Right lobe of liver (tissue), 6 donors: ENCODE data around the gene COL27A1. TPM values are rescaled to one million over a fixed set of nuclear protein-coding genes. Genes with fewer than 3 reads are reported as not detected.

ENCODE experiments used
- ATAC-seq, 4 donors: fragments of 200-7000 bp; cut with Tn5 transposase; one replicate each; pipeline ENCODE4 v1.9.1; 2020; ENCODE audit warnings: mild to moderate bottlenecking in 4 of 4, moderate library complexity in 4 of 4
- DNase-seq, 3 donors: peaks; one replicate each; pipeline ENCODE4 v3.0.0-alpha.2; 2020
- H3K27ac ChIP-seq, 3 donors: fragments of 200-600 bp; one replicate each; pipeline ENCODE4 v1.8.0; 2022
- H3K27me3 ChIP-seq, 2 donors: fragments of 200-600 bp; one replicate each; pipeline ENCODE4 v1.8.0; 2022
- H3K36me3 ChIP-seq, 4 donors: fragments of 200-600 bp; sonication (generic) in 1 of 4; one replicate each; pipeline versions ENCODE4 v1.5.1 to v1.8.0; 2017 to 2022; ENCODE audit warnings: control low read depth in 1 of 4
- H3K4me1 ChIP-seq, 4 donors: fragments of 200-600 bp; sonication (generic) in 1 of 4; one replicate each; pipeline versions ENCODE4 v1.5.1 to v1.8.0; 2017 to 2022; ENCODE audit warnings: control low read depth in 1 of 4
- H3K4me3 ChIP-seq, 3 donors: fragments of 200-600 bp; one replicate each; pipeline ENCODE4 v1.8.0; 2022
- H3K9me3 ChIP-seq, 4 donors: fragments of 200-600 bp; sonication (generic) in 1 of 4; one replicate each; pipeline versions ENCODE4 v1.5.1 to v1.8.0; 2017 to 2022; ENCODE audit warnings: control low read depth in 1 of 4
- POLR2A ChIP-seq: fragments of 450-650 bp; IDR thresholded peaks from one replicate; pipeline ENCODE4 v1.6.1; 2017; ENCODE audit warnings: antibody characterized with exemption, mild to moderate bottlenecking
- whole genome bisulfite sequencing: methylation state at CpG from one replicate; pipeline ENCODE4 v1.1.6; 2018; ENCODE audit warnings: low coverage, low lambda C conversion rate; ENCODE audit not compliant: insufficient coverage; ENCODE audit errors: missing lambda C conversion rate; 5-methylcytosine and 5-hydroxymethylcytosine counted together
- intact Hi-C, 2 donors: fragments of 100-400 bp; cut with DNase I; formaldehyde crosslinking; loops; one replicate each; pipeline versions ENCODE4 v1.11.2 to v1.14.1; 2022
- total RNA-seq, 6 experiments: library from RNA; depleted of rRNA in 2 of 6; stranded (reverse); fragments of >200 nt in 2 of 6; fragmentation: NEBNext Ultra II Directional in 3 of 6; extraction: Animal tissue kit (Norgen Biotek cat#: 25700) in 3 of 6; gene quantifications; one replicate each; pipeline versions ENCODE4 v1.1.0 to v1.2.4, GENCODE V29; 2016 to 2023
- TF ChIP-seq, protein P1 (sequence below), 4 donors: fragments of 200-600 bp in 3 of 4; fragments of 450-650 bp in 1 of 4; IDR thresholded peaks; one replicate each; pipeline versions ENCODE4 v1.5.1 to v1.8.0; 2016 to 2022; ENCODE audit warnings: antibody characterized with exemption in 4 of 4, mild to moderate bottlenecking in 2 of 4
- donor health status: DM: no; HTN: yes; CAD: no.
- donor health status: DM: no; HTN: no; CAD: no.
- donor health status: DM: no; HTN: no; CAD: no.
- donor health status: DM: no; HTN: yes; CAD: no.
- donor health status: DM: no; HTN: yes; CAD: no.

COL27A1 gene
- total RNA-seq, 6 experiments from 2014 or later = 11.8 to 51.9 (median 29.3) TPM

DNA sequence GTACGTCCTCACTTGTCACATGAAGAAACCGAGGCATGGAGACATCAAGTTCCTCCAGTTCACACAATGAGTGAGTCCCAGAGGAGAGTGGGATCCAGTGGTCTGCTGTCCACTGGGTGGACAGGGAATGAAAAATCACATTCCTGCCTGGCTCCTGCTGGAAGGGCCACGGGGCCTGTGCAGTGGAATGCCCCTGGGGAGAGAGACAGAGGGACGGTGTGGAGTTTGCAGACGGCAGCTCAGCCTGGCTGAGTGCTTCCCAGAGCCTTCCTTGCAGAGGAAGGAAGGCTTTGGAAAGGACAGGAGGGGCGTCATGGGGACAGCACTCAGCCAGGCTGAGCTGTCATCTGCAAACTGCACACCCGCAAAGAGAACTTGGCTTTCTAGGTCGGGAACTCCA is 74.7 kb downstream of the COL27A1 start:
- ATAC-seq = no peak
- Histone ChIP-seq H3K27me3 (no peaks in the 10 kb centered on the region), H3K9me3 (no peaks in the 10 kb centered on the region), H3K36me3 (no peaks in the 10 kb centered on the region), H3K27ac (no peak overlapping the region), H3K4me3 (no peak overlapping the region), H3K4me1 (no peaks in the 10 kb centered on the region)
- DNase-seq = no peak
- intact Hi-C loops = no loop called here
- TF ChIP-seq POLR2A = no peak
- TF ChIP-seq, protein P1, sequence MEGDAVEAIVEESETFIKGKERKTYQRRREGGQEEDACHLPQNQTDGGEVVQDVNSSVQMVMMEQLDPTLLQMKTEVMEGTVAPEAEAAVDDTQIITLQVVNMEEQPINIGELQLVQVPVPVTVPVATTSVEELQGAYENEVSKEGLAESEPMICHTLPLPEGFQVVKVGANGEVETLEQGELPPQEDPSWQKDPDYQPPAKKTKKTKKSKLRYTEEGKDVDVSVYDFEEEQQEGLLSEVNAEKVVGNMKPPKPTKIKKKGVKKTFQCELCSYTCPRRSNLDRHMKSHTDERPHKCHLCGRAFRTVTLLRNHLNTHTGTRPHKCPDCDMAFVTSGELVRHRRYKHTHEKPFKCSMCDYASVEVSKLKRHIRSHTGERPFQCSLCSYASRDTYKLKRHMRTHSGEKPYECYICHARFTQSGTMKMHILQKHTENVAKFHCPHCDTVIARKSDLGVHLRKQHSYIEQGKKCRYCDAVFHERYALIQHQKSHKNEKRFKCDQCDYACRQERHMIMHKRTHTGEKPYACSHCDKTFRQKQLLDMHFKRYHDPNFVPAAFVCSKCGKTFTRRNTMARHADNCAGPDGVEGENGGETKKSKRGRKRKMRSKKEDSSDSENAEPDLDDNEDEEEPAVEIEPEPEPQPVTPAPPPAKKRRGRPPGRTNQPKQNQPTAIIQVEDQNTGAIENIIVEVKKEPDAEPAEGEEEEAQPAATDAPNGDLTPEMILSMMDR (IDR thresholded peaks at IDR 0.05) = no peak
- WGBS = 78% methylated on average over 5 of the region's 8 CpGs

DNA sequence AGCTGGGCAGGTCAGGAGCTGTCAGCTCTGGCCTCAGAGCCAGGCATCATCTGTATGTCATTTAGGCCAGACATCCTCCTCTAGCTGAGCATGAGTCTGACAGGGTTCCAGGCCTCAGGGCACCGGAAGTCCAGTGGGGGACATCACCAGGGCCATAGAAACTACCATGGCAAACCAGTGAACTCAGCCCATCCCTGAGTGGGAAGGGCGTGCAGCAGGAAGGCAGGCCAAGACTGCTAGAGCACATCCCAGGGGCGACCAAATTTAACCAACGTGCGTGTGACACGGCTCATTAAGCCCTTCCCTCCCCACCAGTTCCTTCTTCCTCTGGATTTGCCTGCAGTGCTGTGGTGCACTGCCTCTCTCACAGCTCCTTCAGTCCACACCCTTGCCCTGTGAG is 75.9 kb downstream of the COL27A1 start:
- no peak for ATAC-seq
- Histone ChIP-seq H3K36me3 (no peaks in the 10 kb centered on the region), H3K9me3 (no peaks in the 10 kb centered on the region), H3K4me1 (no peaks in the 10 kb centered on the region), H3K27me3 (no peaks in the 10 kb centered on the region), H3K4me3 (no peak overlapping the region), H3K27ac (no peak overlapping the region)
- TF ChIP-seq, protein P1 (IDR thresholded peaks at IDR 0.05) = no peak
- TF ChIP-seq POLR2A = no peak
- no CpG with 5 or more reads among the region's 6 CpGs for WGBS
- intact Hi-C loops = no loop called here
- DNase-seq = no peak

DNA sequence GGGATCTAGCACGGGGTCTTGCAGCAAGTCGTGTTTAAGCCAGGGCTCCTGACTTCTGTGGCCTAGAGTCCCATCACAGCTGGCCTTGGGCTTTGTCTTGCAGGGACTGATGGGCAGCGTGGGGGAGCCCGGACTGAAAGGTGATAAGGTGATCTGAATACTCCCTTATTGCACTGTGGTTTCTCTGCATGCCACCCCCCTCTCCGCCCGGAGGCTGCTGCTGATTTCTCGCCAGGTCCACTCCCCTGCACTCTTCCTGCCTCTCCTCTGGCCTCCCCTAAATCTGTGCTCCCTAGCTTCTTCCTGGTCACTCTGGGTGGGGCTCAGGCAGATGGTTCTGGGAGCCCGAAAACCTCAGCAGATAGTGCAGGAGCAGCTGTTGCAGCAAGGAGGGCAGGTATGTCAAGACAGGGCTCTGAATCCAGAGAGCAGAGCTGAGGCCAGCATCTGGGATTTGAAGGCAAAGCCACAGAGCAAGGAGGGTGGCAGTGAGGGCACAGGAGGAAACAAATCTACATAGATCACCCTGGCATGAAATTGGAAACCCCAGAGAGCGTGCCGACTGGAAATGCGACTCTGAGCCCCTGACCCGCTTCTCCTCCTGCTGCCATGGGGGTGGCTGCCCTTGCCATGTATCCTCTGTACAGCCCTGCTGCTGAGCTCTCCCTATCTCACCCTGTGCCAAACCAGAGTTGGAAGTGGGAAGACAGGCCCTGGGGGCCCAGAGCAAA is 76.5 kb downstream of the COL27A1 start:
- 70% methylated on average over 4 of the region's 12 CpGs for WGBS

DNA sequence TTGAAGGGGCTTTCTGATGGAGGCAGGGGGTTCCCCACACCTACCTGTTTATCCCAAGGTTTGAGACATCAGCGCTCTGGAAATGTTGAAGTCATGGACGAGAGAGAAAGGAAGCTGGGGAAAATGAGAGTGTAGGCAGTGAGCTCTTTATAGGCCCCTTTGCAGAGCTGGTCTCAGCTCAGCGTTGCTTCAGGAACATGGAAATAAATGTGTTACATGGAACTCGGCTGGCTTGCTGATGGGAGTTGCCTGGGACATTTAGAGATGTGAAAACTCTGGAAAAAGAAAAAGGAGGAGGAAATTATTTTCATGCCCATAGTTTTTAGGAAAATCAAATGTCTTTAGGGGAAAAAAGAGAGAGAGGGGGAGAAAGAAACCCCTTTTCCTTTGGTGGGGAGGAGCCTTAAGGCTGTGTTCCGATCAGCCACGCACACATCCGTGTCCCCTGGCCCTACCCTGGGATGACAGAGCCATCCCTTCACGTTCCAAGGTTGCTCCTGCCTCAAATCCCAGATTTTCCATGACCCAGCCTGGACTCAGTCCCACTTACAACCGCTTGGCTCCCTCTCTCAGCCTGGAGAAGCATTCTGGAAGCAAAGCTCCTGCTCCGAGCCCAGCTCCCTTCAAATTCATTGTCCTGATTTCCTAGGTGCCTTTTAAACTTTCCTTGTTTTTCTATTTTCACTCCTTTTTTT is 78.3 kb downstream of the COL27A1 start:
- Histone ChIP-seq H3K27me3 (no peaks in the 10 kb centered on the region), H3K27ac (peak overlapping the region in 1 of 3 donors; percentile 2), H3K9me3 (no peaks in the 10 kb centered on the region), H3K36me3 (no peaks in the 10 kb centered on the region), H3K4me3 (no peak overlapping the region), H3K4me1 (peaks cover 0 to 10% (median 3%) of the 10 kb centered on the region in 4 donors)
- ATAC-seq = no peak
- TF ChIP-seq POLR2A = no peak
- TF ChIP-seq, protein P1 (IDR thresholded peaks at IDR 0.05) = no peak
- intact Hi-C loops = no loop called here
- WGBS = 64% methylated on average over 6 of the region's 10 CpGs
- no peak for DNase-seq

More for the DNA sequence above, 76.5 kb downstream of the COL27A1 start:
- intact Hi-C loops = no loop called here
- TF ChIP-seq, protein P1 (IDR thresholded peaks at IDR 0.05) = no peak
- no peak for TF ChIP-seq POLR2A
- Histone ChIP-seq H3K27ac (no peak overlapping the region), H3K4me3 (no peak overlapping the region), H3K36me3 (no peaks in the 10 kb centered on the region), H3K9me3 (no peaks in the 10 kb centered on the region), H3K4me1 (no peaks in the 10 kb centered on the region), H3K27me3 (no peaks in the 10 kb centered on the region)
- ATAC-seq = no peak
- no peak for DNase-seq
